AG08395 (cell line): ENCODE data around the gene JUP.

Experiments used
- DNase-seq: peaks from one replicate; pipeline ENCODE4 v3.0.0; 2012; ENCODE audit warnings: mixed read lengths, low spot score

Gene JUP

GRCh38 chr17:41758601-41759000, 27.9 kb downstream of the JUP start:
- no peak for DNase-seq

- no peak for DNase-seq
Measured at GRCh38 chr17:41754066-41754465, 32.4 kb downstream of the JUP start.

- DNase-seq, result no peak
Measured at GRCh38 chr17:41751288-41751687, 35.2 kb downstream of the JUP start.

GRCh38 chr17:41750862-41751261, 35.6 kb downstream of the JUP start:
- DNase-seq, result no peak

- no peak for DNase-seq
Measured at GRCh38 chr17:41748275-41748674, 38.2 kb downstream of the JUP start.

- DNase-seq, result no peak
Measured at GRCh38 chr17:41741709-41742108, 44.8 kb downstream of the JUP start.

- no peak for DNase-seq
Measured at GRCh38 chr17:41740506-41740905, 46.0 kb downstream of the JUP start.

GRCh38 chr17:41739661-41740352, 46.7 kb downstream of the JUP start:
- peak; percentile 53 for DNase-seq

- DNase-seq, result no peak
Measured at GRCh38 chr17:41738801-41739112, 47.8 kb downstream of the JUP start.

- DNase-seq, result peak; percentile 89
Measured at GRCh38 chr17:41738077-41738800, 48.3 kb downstream of the JUP start.

GRCh38 chr17:41737680-41738023, 48.9 kb downstream of the JUP start:
- DNase-seq, result no peak

- no peak for DNase-seq
Measured at GRCh38 chr17:41736983-41737679, 49.4 kb downstream of the JUP start.

GRCh38 chr17:41735744-41736143, 50.8 kb downstream of the JUP start:
- no peak for DNase-seq

- no peak for DNase-seq
Measured at GRCh38 chr17:41734949-41735313, 51.6 kb downstream of the JUP start.

GRCh38 chr17:41734139-41734948, 52.2 kb downstream of the JUP start, which contains the start of gene HAP1:
Gene HAP1, minus strand, starts transcription at chr17:41734643. Its CDS starts 9 bp downstream, at chr17:41734634.
- DNase-seq, result peak; percentile 35

- no peak for DNase-seq
Measured at GRCh38 chr17:41733348-41734138, 53.0 kb downstream of the JUP start.

- no peak for DNase-seq
Measured at GRCh38 chr17:41731836-41732235, 54.7 kb downstream of the JUP start.

GRCh38 chr17:41730479-41730878, 56.0 kb downstream of the JUP start:
- DNase-seq, result no peak

GRCh38 chr17:41728056-41728455, 58.5 kb downstream of the JUP start:
- DNase-seq, result no peak

GRCh38 chr17:41725134-41725533, 61.4 kb downstream of the JUP start:
- no peak for DNase-seq

- no peak for DNase-seq
Measured at GRCh38 chr17:41724476-41725050, 61.9 kb downstream of the JUP start.
